Cardiac fibroblast (primary cell): ENCODE measurements around the gene IFI27L1.
A peak's percentile ranks its signal among the peaks of the same experiment; 100 is the strongest.

Source experiments
- DNase-seq, 2 donors: peaks; one replicate each; pipeline versions ENCODE4 v3.0.0 to v3.0.0-alpha.2; 2010; ENCODE audit warnings: low read depth in 2 of 2
- H3K4me3 ChIP-seq, 2 donors: replicated peaks in 1 of 2; 1 replicate in 1 of 2; 2 replicates in 1 of 2; pipeline ENCODE4 v1.5.1; 2011; ENCODE audit warnings: low read depth in 2 of 2, low read length in 2 of 2, mild to moderate bottlenecking in 2 of 2, moderate library complexity in 1 of 2
- TF ChIP-seq, protein P1 (sequence below): IDR thresholded peaks from one replicate; pipeline ENCODE4 v1.5.1; 2011; ENCODE audit warnings: low read depth, mild to moderate bottlenecking, low read length, inconsistent platforms

IFI27L1 gene

DNA sequence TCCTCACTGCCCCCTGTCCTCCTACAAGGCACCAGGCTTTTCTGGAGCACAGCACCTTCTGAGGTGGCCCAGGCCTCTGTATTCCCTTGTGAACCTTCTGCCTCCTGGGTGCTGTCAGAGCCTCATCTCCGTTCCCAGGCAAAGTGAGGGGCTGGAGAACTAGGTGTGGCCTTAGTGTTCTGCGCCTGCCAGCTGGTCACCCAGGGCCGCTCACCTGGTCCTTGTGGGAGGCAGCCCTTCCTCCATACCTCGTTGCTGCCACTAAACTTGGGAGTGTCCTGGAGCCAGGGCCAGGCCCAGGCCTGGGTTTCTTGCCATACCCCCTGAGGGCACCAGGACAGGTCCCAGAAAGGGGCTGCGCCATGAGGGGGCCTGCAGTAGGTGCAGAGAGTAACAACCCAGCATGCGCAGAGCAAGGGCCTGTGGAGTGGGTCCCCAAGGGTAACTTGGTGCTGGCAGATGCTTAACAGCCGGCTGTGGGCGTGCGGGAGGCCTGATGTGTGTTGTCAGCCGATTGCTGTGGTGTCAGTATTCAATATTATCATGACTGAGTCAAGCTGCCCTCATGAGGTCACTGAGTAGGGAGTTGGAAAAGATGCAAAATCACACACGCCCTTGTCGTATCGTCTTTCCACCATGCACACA is 37.9 kb upstream of the IFI27L1 start:
- peak; percentile 27 to 40 for DNase-seq
- no peak overlapping the region for H3K4me3 ChIP-seq
- TF ChIP-seq, protein P1, sequence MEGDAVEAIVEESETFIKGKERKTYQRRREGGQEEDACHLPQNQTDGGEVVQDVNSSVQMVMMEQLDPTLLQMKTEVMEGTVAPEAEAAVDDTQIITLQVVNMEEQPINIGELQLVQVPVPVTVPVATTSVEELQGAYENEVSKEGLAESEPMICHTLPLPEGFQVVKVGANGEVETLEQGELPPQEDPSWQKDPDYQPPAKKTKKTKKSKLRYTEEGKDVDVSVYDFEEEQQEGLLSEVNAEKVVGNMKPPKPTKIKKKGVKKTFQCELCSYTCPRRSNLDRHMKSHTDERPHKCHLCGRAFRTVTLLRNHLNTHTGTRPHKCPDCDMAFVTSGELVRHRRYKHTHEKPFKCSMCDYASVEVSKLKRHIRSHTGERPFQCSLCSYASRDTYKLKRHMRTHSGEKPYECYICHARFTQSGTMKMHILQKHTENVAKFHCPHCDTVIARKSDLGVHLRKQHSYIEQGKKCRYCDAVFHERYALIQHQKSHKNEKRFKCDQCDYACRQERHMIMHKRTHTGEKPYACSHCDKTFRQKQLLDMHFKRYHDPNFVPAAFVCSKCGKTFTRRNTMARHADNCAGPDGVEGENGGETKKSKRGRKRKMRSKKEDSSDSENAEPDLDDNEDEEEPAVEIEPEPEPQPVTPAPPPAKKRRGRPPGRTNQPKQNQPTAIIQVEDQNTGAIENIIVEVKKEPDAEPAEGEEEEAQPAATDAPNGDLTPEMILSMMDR: no peak

DNA sequence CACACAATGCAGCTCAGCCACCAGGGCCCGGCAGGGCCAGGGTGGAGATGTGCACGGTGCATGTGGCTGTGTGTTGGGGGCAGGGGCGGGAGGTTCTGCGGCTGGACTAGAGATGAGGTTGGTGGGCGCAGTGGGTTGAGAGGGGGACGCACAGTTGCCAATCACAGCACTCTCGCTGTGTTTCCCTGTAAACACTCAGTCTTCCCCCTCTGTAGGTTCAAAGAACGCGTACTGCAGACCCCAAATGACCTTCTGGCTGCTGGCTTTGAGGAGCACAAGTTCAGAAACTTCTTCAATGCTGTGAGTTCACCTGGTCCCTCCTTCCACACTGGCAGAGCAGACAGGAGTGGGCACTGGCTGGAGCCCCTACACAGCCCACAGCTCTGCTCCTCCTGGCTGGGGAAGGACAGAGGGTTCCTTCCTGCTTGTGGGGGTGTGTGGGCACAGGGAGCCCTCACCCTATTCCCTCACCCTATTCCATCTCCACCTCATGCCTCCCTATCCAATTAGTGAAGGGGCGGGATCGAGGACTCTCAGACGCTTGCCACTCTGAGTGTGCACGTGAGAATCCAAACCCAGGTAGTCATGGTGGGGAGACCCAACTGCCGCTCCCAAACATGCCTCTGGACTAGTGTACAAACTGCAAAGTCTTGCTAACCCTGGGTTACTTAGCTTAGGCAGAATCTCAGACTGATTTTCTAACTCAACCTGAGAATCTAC is 37.2 kb upstream of the IFI27L1 start:
- DNase-seq: no peak
- no peak overlapping the region for H3K4me3 ChIP-seq
- TF ChIP-seq, protein P1: no peak

DNA sequence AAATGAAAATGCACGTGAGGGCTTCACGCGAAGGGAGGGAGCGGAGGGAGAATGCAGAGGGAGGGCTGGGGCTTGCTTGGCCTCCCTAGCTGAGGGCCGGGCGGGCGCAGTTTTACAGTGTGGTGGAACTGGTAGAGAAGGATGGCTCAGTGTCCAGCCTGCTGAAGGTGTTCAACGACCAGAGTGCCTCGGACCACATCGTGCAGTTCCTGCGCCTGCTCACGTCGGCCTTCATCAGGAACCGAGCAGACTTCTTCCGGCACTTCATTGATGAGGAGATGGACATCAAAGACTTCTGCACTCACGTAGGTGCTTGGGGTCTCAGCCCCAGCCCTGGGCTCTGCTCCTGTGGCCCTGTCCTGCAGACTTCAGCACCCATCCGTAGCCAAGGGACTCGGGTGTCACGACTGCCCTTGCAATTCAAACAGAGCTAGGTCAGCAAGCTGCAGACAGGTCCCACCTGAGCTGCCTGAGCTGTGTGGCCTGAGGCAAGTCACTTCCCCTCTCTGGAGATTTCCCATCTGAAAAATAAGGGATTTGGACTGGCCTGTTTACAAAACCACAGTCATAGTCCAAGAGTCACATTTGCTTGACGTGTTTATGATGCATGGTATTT is 36.5 kb upstream of the IFI27L1 start:
- TF ChIP-seq, protein P1: no peak
- H3K4me3 ChIP-seq: no peak overlapping the region
- DNase-seq: no peak

GRCh38 chr14:94045101-94045500 is 36.0 kb upstream of the IFI27L1 start:
- TF ChIP-seq, protein P1: no peak
- DNase-seq: no peak

DNA sequence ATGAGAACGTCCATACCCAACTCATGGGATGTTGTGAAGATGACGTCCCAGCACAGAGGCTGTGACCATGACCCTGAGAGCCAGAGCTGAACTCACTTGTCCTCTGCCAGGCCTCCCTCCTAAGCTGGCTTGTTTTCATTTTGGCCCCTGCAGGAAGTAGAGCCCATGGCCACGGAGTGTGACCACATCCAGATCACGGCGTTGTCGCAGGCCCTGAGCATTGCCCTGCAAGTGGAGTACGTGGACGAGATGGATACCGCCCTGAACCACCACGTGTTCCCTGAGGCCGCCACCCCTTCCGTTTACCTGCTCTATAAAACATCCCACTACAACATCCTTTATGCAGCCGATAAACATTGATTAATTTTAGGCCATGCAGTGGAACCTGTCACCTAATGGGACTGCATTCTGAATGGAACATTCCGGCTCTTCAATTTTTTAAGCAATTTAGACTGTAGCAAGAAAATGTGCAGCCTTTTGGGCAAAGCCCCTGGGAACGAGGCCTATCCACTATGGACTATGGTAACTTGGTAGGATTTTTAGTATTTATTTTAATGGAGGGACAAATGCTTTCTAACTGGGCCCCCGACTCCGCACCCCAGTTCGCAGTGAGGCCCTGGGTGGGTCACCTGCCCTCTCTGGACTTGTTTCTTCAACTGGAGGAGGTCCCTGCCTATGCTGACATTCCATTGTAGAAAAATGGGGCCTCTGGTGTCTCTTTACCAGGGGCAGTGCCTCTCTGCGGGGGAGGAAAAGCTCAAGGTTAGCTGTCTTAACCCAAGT is 35.4 kb upstream of the IFI27L1 start:
- no peak overlapping the region for H3K4me3 ChIP-seq
- TF ChIP-seq, protein P1: no peak

More at GRCh38 chr14:94045101-94045500, 36.0 kb upstream of the IFI27L1 start:
- no peak overlapping the region for H3K4me3 ChIP-seq

GRCh38 chr14:94046696-94047250 is 34.3 kb upstream of the IFI27L1 start:
- no peak for DNase-seq
- TF ChIP-seq, protein P1: no peak
- H3K4me3 ChIP-seq: no peak overlapping the region

More for the DNA sequence above, 35.4 kb upstream of the IFI27L1 start:
- no peak for DNase-seq
